GM18907 (cell line): ENCODE results near the gene GALNT10.

Experiments used
- ATAC-seq: cut with Tn5 transposase; IDR thresholded peaks from one replicate; pipeline ENCODE4 v1.9.1; 2021; ENCODE audit warnings: mild to moderate bottlenecking, moderate library complexity; ENCODE audit not compliant: unreplicated experiment

GALNT10 gene

DNA sequence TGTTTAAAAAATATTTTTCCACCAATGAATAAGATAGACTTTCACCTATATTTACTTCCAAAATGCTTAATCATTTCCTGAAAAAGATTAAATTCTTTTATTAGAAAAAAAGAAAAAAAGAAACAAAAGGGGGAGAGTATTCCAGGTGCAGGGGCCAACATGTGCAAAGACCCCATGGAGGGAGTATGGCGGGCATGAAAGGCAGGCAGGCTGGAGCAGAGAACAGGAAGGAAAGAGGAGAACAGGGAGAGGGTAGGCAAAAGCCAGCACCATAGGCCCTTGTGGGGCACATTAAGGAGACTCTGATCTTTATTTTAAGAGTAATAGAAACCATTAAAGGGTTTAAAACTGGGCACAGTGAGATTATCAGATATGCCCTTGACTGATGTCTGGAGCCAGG, 238.8 kb downstream of the GALNT10 start:
- no peak for ATAC-seq

DNA sequence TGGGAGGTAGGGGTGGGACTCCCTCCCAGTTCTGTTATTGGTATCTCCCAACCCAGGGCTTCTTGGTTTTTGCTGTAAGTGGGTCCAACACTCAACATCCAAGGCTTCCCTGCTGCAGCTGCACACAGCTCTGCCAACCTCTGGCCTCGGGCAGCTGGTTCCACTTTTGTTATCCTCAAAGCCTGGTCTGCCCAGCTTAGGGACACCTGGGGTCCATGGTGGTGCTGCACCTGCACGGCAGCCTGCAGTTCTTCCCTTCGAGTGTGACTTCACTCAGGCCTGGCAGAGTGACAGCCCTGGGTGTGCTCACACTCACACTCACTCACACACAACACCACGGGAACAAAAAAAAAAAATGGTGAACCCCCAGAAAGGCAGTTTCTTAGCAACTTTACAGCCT, 239.9 kb downstream of the GALNT10 start:
- no peak for ATAC-seq

GRCh38 chr5:154430961-154431630, 240.6 kb downstream of the GALNT10 start:
- ATAC-seq = no peak

- ATAC-seq = no peak
Observed at GRCh38 chr5:154435226-154435625, 244.7 kb downstream of the GALNT10 start.

- ATAC-seq = no peak
Observed at GRCh38 chr5:154437281-154437965, 246.9 kb downstream of the GALNT10 start.

DNA sequence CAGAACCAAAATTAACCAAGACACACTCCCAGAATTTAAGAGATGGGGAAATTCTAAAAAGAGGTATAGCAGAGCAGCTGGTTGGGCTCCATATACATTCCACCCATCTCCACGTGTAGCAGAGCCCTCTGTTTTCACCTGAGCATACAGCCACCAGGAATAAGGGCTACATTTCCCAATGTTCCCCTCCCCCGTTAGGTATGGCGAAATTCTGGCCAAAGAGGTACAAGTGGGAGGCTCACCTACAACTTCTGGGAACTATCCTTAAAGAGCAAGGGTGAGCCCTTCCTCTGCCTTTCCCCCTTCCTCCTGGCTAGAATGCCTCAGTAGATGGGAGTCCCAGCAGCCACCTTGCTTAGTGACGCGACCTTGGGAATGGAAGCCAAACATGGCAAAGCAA, 250.0 kb downstream of the GALNT10 start:
- no peak for ATAC-seq

- no peak for ATAC-seq
Observed at GRCh38 chr5:154442801-154443200, 252.3 kb downstream of the GALNT10 start.

DNA sequence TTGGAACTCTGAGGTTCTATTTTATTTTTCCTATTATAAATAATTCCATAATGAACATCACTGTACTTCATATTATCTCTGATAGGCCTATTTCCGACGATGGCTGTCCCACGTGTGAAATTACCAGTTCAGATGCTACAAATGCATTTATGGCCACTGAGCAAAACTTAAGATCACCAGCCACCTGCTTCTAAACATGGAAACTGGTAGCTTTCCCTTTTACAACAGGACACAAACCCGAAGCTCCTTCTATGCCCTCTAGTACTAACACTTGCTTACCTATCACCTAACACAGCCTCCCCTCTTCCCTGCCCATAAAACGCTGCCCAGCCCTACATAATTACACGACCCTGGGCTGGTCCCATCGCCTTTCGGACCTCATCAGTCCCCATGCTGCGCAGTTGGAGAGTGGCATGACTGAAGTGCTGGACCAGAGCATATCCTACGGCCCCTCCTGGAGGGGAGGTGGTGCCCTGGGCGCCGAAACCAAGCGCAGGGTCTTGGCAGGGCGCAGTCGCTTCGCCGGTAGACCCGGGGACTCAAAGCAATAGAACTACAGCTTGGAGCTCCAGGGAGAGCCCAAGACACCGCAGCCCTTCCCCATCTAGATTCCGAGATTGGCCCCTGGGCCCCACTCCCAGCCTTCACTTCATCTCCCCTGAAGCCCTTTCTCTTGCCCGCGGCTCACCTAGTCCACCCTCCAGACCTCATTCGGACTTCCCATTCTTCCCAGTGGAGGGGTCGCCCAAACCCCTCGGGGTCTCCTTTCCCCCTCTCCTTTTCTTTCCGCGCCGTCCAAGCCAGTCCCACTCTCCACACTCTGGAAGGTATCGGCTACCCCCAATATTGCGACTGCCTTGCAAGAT, 254.3 kb downstream of the GALNT10 start:
- peak; percentile 22 for ATAC-seq

GRCh38 chr5:154445422-154446194, 255.1 kb downstream of the GALNT10 start, which contains the start of gene SAP30L:
Gene SAP30L, plus strand, starts transcription at chr5:154445997. Its CDS starts 608 bp downstream, at chr5:154446605.
- ATAC-seq = peak; percentile 96

- peak; percentile 25 for ATAC-seq
Observed at GRCh38 chr5:154446195-154447088, 255.9 kb downstream of the GALNT10 start.

- ATAC-seq = no peak
Observed at GRCh38 chr5:154447089-154447725, 256.7 kb downstream of the GALNT10 start.

DNA sequence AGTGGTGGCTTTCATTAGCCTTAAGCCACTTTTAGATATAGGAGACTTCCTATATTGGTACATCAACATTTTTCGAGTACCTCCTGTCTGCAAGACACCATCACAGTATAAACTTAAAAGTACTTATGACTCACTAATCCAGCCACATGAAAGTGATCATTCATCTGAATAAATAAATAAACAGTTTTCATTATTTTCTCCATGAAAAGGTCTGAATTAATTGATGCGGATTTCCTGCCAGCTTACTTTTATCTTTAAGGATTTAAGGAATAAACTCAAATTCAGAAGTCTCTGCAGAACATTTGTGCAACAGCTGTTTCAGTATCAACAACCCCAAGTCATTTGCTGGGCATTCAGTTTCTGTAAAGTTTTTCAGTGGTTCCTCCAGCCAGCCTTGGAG, 259.3 kb downstream of the GALNT10 start:
- ATAC-seq = no peak

DNA sequence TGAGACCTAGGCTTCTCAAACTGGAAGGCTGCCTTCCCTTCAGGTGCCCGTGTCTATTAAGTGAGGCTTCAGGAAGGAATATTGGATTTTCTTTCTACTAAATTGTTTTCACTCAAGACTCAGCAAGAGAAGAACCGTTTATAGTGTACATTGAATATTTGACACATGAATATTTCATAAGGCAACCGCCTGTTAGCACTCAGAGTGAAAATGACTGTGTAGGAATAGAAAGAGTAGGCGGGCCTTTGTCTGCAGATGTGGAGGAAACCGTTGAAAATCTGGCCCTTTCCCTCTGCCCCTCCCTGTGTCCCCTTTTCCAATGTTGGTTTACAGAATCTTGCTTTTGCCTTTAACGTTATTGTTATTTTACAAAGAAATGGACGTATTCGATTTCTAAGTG, 261.4 kb downstream of the GALNT10 start:
- ATAC-seq = no peak

- no peak for ATAC-seq
Observed at GRCh38 chr5:154455585-154455984, 265.1 kb downstream of the GALNT10 start.

- ATAC-seq = no peak
Observed at GRCh38 chr5:154456540-154456939, 266.0 kb downstream of the GALNT10 start.

DNA sequence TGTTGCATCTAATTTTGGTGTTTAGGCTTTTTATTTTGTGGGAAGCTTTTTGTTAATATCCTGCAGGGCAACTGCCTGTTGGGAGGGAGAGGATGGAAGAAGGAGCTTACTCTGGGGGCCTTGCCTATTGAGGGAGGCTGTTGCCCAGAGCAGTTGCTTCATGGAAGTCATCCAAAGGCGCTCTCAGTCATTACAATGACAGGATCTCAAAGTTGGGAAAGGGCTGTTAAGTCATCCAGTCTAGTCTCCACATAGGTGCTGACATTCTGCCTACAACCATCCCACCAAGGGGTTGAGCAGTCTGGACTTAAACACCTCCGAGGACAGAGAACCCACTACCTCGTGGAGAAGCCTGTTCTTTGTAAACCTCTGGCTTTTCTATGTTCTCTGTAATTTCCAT, 268.5 kb downstream of the GALNT10 start:
- no peak for ATAC-seq

GRCh38 chr5:154460172-154460571, 269.6 kb downstream of the GALNT10 start:
- no peak for ATAC-seq

DNA sequence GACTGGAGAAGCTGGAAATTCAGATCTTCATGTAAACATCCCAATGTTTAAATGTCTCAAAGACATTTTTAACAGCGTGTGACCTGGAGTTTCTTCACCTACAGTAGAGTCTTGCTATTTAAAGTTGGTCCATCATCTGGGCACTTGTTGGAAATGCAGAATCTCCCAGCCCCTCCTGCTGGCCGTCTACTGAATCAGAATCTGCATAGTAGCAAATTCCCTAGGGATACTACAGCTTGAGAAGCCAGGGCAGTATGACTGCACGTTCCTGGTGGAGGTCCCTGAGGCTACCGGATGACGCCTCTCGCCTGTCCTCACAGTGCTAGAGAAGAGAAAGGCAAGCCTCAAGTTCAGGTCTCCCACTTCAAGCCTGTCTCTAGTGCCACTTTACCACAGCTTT, 271.0 kb downstream of the GALNT10 start:
- ATAC-seq = no peak

GRCh38 chr5:154464438-154464837, 273.9 kb downstream of the GALNT10 start:
- no peak for ATAC-seq
